Measurements from ENCODE around the gene TEAD4. TPM values are rescaled to one million over a fixed set of nuclear protein-coding genes. Genes with fewer than 3 reads are reported as not detected.

TEAD4 gene
- total RNA-seq, 4 donors from 2014 or later: 14.8 to 34.3 (median 23.4) TPM

DNA sequence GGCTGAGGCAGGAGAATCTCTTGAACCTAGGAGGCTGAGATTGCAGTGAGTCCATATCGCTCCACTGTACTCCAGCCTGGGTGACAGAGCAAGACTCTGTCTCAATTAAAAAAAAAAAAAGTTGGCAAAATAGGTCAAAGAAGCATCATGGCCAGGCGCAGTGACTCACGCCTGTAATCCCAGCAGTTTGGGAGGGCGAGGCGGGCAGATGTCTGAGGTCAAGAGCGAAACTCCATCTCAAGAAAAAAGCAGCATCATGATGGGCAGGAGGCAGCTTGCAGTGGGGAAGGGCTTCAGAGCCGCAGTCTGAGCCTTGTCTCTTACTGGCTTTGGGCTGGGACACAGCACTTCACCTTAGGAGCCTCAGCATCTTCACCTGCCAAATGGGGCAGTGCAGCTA, 21.4 kb downstream of the TEAD4 start:
- intact Hi-C loops (cut with DNase I; ENCODE audit: low total_unique reads): no loop called here
- H3K4me3 ChIP-seq (ENCODE audit: low read depth, poor library complexity, severe bottlenecking): no peak overlapping the region
- WGBS, 2 donors: 78 to 82% methylated on average over 7 of the region's 7 CpGs

GRCh38 chr12:2982361-2982760, 23.2 kb downstream of the TEAD4 start:
- intact Hi-C loops (cut with DNase I; ENCODE audit: low total_unique reads): no loop called here
- 69 to 73% methylated on average over 12 to 13 of the region's 13 CpGs for WGBS, 2 donors
- H3K4me3 ChIP-seq (ENCODE audit: low read depth, poor library complexity, severe bottlenecking): no peak overlapping the region
- DNase-seq (ENCODE audit: low spot score in 2 of 2): no peak
- no peak for TF ChIP-seq POLR2A (IDR thresholded peaks at IDR 0.05)
- TF ChIP-seq, protein P1, sequence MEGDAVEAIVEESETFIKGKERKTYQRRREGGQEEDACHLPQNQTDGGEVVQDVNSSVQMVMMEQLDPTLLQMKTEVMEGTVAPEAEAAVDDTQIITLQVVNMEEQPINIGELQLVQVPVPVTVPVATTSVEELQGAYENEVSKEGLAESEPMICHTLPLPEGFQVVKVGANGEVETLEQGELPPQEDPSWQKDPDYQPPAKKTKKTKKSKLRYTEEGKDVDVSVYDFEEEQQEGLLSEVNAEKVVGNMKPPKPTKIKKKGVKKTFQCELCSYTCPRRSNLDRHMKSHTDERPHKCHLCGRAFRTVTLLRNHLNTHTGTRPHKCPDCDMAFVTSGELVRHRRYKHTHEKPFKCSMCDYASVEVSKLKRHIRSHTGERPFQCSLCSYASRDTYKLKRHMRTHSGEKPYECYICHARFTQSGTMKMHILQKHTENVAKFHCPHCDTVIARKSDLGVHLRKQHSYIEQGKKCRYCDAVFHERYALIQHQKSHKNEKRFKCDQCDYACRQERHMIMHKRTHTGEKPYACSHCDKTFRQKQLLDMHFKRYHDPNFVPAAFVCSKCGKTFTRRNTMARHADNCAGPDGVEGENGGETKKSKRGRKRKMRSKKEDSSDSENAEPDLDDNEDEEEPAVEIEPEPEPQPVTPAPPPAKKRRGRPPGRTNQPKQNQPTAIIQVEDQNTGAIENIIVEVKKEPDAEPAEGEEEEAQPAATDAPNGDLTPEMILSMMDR (IDR thresholded peaks at IDR 0.05): no peak

More for the DNA sequence above, 21.4 kb downstream of the TEAD4 start:
- TF ChIP-seq, protein P1 (IDR thresholded peaks at IDR 0.05): no peak
- TF ChIP-seq POLR2A (IDR thresholded peaks at IDR 0.05): no peak
- DNase-seq (ENCODE audit: low spot score in 2 of 2): no peak

GRCh38 chr12:2984249-2984648, 25.1 kb downstream of the TEAD4 start:
- no peak overlapping the region for H3K4me3 ChIP-seq (ENCODE audit: low read depth, poor library complexity, severe bottlenecking)
- TF ChIP-seq POLR2A (IDR thresholded peaks at IDR 0.05): no peak
- TF ChIP-seq, protein P1 (IDR thresholded peaks at IDR 0.05): no peak
- 84 to 85% methylated on average over 5 of the region's 5 CpGs for WGBS, 2 donors
- intact Hi-C loops (cut with DNase I; ENCODE audit: low total_unique reads): no loop called here
- no peak for DNase-seq (ENCODE audit: low spot score in 2 of 2)

GRCh38 chr12:2984698-2985097, 25.5 kb downstream of the TEAD4 start:
- 97 to 98% methylated on average over 1 of the region's 1 CpG for WGBS, 2 donors
- no peak for TF ChIP-seq POLR2A (IDR thresholded peaks at IDR 0.05)
- TF ChIP-seq, protein P1 (IDR thresholded peaks at IDR 0.05): no peak
- intact Hi-C loops (cut with DNase I; ENCODE audit: low total_unique reads): no loop called here
- no peak overlapping the region for H3K4me3 ChIP-seq (ENCODE audit: low read depth, poor library complexity, severe bottlenecking)
- DNase-seq (ENCODE audit: low spot score in 2 of 2): no peak

DNA sequence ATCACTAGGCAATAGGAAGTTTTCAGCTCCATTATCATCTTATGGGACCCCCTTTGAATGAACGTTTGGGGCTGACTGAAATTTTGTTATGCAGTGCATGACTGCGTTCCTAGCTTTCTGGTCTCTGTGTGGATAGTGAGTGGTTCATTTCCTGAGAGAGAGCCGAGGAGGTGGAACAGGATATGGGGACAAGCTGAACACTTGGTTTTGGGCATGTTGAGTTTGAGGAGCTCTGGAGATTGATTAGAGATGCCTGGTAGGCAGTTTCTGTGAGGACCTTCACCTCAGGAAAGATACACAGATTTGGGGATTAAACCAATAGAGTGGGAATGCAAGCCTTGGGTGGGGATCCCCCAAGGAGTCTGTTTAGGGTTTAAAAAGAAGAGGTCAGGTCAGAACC, 27.7 kb downstream of the TEAD4 start:
- no peak for DNase-seq (ENCODE audit: low spot score in 2 of 2)
- H3K4me3 ChIP-seq (ENCODE audit: low read depth, poor library complexity, severe bottlenecking): no peak overlapping the region
- TF ChIP-seq, protein P1 (IDR thresholded peaks at IDR 0.05): no peak
- no peak for TF ChIP-seq POLR2A (IDR thresholded peaks at IDR 0.05)
- intact Hi-C loops (cut with DNase I; ENCODE audit: low total_unique reads): no loop called here
- 82 to 87% methylated on average over 3 of the region's 3 CpGs for WGBS, 2 donors

- 95 to 97% methylated on average over 5 of the region's 5 CpGs for WGBS, 2 donors
- intact Hi-C loops (cut with DNase I; ENCODE audit: low total_unique reads): no loop called here
- no peak for DNase-seq (ENCODE audit: low spot score in 2 of 2)
- no peak overlapping the region for H3K4me3 ChIP-seq (ENCODE audit: low read depth, poor library complexity, severe bottlenecking)
- TF ChIP-seq, protein P1 (IDR thresholded peaks at IDR 0.05): no peak
- TF ChIP-seq POLR2A (IDR thresholded peaks at IDR 0.05): no peak
Measured at GRCh38 chr12:2988494-2988893, 29.3 kb downstream of the TEAD4 start.
